GM12801 (cell line): ENCODE results near the gene SNX32.

Experiments
- CTCF ChIP-seq: IDR thresholded peaks from one replicate; pipeline ENCODE4 v1.5.1; 2011; ENCODE audit warnings: control low read depth; ENCODE audit not compliant: insufficient read length; ENCODE audit errors: extremely low read depth

Gene SNX32

GRCh38 chr11:65789230-65790103 is 44.3 kb upstream of the SNX32 start:
- TF ChIP-seq CTCF: no peak

DNA sequence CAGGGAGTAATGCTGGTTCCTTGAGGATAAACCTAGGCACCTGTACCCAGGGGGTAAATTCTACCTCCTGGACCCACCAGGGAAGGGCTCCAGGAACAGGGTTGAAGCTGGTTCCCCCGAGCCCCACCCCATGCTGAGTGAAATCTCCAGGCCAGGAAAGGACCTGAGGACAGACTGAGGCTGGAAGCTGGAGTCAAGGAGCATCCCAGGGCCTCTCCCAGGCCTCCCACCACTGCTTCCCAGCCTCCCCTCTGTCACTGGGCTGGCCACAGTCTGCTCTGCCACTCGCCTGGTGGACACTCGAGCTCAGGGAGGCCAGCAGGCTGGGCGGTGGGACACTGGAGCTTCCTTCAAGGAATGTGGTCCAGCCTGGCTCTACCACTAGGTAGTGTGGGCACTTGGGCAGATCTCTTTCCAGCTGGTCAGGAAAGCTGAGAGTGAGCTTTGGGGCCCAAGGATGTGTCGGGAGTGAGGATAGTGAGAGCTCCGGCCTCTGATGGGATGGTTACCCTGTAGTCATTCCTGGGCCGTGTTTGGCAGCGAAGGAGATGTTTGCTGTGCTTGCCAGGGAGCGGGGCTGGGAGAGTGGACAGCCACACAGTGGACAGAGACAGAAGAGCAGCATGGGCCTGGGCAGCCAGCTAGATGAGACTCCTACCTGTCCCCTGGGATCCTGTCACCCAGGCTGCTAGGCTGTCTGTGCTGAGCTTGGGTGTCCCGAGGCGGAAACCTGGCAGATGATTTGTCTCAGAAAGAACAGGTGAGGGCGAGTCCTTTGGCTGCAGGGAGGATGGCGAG is 43.5 kb upstream of the SNX32 start:
- TF ChIP-seq CTCF: no peak

DNA sequence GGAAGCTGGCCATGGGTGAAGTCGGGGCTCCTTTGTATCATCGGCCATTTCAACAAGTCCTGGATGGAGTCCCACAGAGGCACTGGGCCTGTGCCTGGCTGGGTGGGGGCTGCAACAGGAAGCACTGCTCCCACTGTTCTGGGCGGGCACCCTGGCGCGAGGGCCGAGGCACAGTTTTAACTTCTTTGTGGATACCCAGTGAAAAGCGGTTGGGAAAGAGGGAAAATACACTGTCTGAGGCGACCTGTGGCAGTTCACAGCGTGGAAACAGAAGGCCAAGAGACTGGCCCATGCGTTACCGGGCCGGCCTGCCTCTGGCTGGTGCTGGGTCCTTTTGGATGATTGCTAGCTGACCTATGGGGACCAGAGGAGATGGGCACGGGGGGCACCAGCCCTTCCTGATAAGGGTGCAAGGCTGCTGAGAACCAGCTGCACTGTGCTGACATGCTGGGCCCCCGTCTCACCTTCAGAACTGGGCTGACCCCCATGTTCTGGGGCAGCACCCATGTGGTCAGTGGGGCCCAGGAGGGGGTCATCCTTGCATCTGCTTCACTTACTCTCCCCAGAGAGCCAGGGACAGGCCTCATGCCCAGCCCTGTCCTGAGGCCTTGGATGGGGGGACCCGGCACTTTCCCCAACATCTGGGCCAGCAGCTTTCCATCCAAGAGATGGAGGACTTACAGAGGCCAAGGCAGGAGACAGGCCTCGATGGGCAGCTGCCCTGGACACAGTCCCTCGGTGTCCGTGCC is 42.7 kb upstream of the SNX32 start:
- TF ChIP-seq CTCF: no peak

DNA sequence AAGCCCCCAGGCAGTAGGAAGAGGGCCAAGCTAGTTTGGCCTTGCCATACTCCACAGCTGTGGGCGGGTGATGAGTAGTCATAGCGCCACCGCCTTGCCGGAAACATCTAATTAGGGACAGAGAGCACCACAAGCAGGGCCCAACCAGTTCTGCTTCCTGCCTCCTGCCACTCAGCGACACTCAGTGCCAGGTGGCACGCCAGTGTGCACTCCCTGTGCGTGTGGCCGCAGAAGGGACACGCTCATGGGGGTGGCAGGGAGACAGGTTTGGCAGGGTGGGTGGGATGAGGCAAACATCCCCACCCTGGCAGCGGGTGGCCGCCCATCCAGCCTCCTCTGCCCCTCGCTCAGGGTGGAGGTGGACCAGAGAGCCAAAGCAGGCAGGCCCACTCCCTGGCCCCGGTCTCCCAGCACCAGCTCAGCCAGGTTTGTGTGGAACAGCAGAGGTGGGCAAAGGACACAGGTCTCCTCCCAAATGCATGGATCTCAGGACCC is 42.0 kb upstream of the SNX32 start:
- no peak for TF ChIP-seq CTCF

- no peak for TF ChIP-seq CTCF
These were observed 41.3 kb upstream of the SNX32 start for GRCh38 chr11:65792456-65792855.

GRCh38 chr11:65793144-65793581 is 40.6 kb upstream of the SNX32 start:
- TF ChIP-seq CTCF: no peak
